ENCODE data around the gene ARHGAP24. TPM values are rescaled to one million over a fixed set of nuclear protein-coding genes. Genes with fewer than 3 reads are reported as not detected.
"Not testable (repeated sequence)": the region's sequence is repeated elsewhere in the genome, so short reads cannot be mapped to it uniquely, and the experiment has no call there.

Gene ARHGAP24
- total RNA-seq, 6 experiments from 2014 or later: 4.0 to 7.3 (median 6.1) TPM

DNA sequence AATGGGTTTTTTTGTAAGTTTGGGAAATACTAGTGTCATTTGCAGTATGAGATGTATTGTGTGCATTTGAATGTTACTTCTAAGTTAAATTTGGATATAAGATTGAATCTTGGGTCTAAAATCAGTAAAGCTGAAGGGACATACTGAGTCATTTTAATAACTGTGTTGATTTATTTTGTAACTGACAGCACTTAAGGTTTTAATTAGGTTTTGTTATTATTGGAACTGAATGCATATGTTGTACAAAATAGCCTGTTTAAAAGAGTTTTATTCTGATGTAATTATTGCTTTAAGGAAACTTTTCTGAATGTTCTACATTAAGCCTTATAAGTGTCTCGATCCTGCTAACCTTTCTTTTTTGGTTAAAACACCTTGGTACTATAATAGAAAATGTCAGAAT is 488.3 kb downstream of the ARHGAP24 start:
- H3K36me3 ChIP-seq: no peaks in the 10 kb centered on the region
- no peaks in the 10 kb centered on the region for H3K4me1 ChIP-seq
- no peak overlapping the region for H3K27ac ChIP-seq
- no peak overlapping the region for H3K4me3 ChIP-seq
- TF ChIP-seq, protein P1, sequence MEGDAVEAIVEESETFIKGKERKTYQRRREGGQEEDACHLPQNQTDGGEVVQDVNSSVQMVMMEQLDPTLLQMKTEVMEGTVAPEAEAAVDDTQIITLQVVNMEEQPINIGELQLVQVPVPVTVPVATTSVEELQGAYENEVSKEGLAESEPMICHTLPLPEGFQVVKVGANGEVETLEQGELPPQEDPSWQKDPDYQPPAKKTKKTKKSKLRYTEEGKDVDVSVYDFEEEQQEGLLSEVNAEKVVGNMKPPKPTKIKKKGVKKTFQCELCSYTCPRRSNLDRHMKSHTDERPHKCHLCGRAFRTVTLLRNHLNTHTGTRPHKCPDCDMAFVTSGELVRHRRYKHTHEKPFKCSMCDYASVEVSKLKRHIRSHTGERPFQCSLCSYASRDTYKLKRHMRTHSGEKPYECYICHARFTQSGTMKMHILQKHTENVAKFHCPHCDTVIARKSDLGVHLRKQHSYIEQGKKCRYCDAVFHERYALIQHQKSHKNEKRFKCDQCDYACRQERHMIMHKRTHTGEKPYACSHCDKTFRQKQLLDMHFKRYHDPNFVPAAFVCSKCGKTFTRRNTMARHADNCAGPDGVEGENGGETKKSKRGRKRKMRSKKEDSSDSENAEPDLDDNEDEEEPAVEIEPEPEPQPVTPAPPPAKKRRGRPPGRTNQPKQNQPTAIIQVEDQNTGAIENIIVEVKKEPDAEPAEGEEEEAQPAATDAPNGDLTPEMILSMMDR (IDR thresholded peaks at IDR 0.05): no peak
- TF ChIP-seq POLR2A (IDR thresholded peaks at IDR 0.05): no peak
- no peaks in the 10 kb centered on the region for H3K9me3 ChIP-seq
- H3K27me3 ChIP-seq: no peaks in the 10 kb centered on the region
- WGBS (ENCODE audit: insufficient coverage, low coverage, low lambda C conversion rate, missing lambda C conversion rate): 81% methylated on average over 1 of the region's 1 CpG
- intact Hi-C loops (cut with DNase I): loop anchor here in 1 of 2 donors (10.0 kb wide), 1 partner anchor 158 kb away; no protein-coding TSS in a partner anchor
- ATAC-seq (no peak), DNase-seq (no peak)

- ATAC-seq: peak; percentile 87 to 92 (median 90)
- TF ChIP-seq POLR2A (IDR thresholded peaks at IDR 0.05): no peak
- TF ChIP-seq, protein P1 (IDR thresholded peaks at IDR 0.05): peak; percentile 31 to 56 (median 52)
- DNase-seq: no peak
- Histone ChIP-seq H3K4me3 (no peak overlapping the region), H3K4me1 (no peaks in the 10 kb centered on the region), H3K27ac (no peak overlapping the region), H3K27me3 (no peaks in the 10 kb centered on the region), H3K36me3 (no peaks in the 10 kb centered on the region), H3K9me3 (no peaks in the 10 kb centered on the region)
- intact Hi-C loops (cut with DNase I): loop anchor here in 1 of 2 donors (10.0 kb wide), 1 partner anchor 159 kb away; no protein-coding TSS in a partner anchor
Measured at GRCh38 chr4:85964298-85964697, 489.3 kb downstream of the ARHGAP24 start.

- not testable (repeated sequence) for DNase-seq, H3K36me3 ChIP-seq, H3K4me1 ChIP-seq, H3K27me3 ChIP-seq, H3K9me3 ChIP-seq, H3K27ac ChIP-seq, H3K4me3 ChIP-seq, ATAC-seq
- WGBS (ENCODE audit: insufficient coverage, low coverage, low lambda C conversion rate, missing lambda C conversion rate): 86% methylated on average over 4 of the region's 4 CpGs
- intact Hi-C loops (cut with DNase I): loop anchor here in 1 of 2 donors (10.0 kb wide), 1 partner anchor 160 kb away; no protein-coding TSS in a partner anchor
Measured at GRCh38 chr4:85965017-85965416, 490.1 kb downstream of the ARHGAP24 start.

GRCh38 chr4:85965529-85965928 is 490.6 kb downstream of the ARHGAP24 start:
- intact Hi-C loops (cut with DNase I): loop anchor here in 1 of 2 donors (10.0 kb wide), 1 partner anchor 161 kb away; no protein-coding TSS in a partner anchor
- Histone ChIP-seq H3K4me3 (no peak overlapping the region), H3K36me3 (no peaks in the 10 kb centered on the region), H3K9me3 (no peaks in the 10 kb centered on the region), H3K4me1 (no peaks in the 10 kb centered on the region), H3K27ac (no peak overlapping the region), H3K27me3 (no peaks in the 10 kb centered on the region)
- ATAC-seq: no peak
- 67% methylated on average over 1 of the region's 1 CpG for WGBS (ENCODE audit: insufficient coverage, low coverage, low lambda C conversion rate, missing lambda C conversion rate)
- DNase-seq: no peak
- TF ChIP-seq, protein P1 (IDR thresholded peaks at IDR 0.05): no peak
- no peak for TF ChIP-seq POLR2A (IDR thresholded peaks at IDR 0.05)

DNA sequence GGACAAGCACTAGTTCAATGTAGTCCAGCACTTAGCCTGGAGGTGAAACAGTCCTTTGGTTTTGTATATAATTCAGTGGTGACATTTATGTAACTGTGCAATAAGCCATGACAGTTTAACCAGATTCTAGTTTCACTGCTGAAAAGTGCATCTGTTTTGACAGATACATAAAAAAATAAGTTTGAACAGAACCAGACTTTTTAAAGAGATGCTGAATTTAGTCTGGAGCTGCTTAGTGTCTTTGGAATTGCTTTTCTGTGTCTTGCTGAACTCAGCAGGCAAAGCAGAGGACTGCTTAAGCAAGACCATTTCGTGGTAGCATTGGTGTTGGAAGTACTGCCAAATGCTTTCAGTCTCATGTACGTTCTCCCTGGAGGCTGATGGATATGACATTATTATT is 491.4 kb downstream of the ARHGAP24 start:
- Histone ChIP-seq H3K4me1 (no peaks in the 10 kb centered on the region), H3K27me3 (no peaks in the 10 kb centered on the region), H3K27ac (no peak overlapping the region), H3K9me3 (no peaks in the 10 kb centered on the region), H3K36me3 (no peaks in the 10 kb centered on the region), H3K4me3 (no peak overlapping the region)
- DNase-seq: no peak
- 17% methylated on average over 2 of the region's 2 CpGs for WGBS (ENCODE audit: insufficient coverage, low coverage, low lambda C conversion rate, missing lambda C conversion rate)
- TF ChIP-seq, protein P1 (IDR thresholded peaks at IDR 0.05): no peak
- intact Hi-C loops (cut with DNase I): loop anchor here in 1 of 2 donors (10.0 kb wide), 1 partner anchor 162 kb away; no protein-coding TSS in a partner anchor
- ATAC-seq: no peak

Data from right lobe of liver (tissue), 6 donors.